Superior temporal gyrus (tissue), 1 donor: Measurements from ENCODE around the gene MAS1.
A peak's percentile ranks its signal among the peaks of the same experiment; 100 is the strongest.
"Not testable (repeated sequence)": the region's sequence is repeated elsewhere in the genome, so short reads cannot be mapped to it uniquely, and the experiment has no call there.

ENCODE experiments used
- DNase-seq: peaks from one replicate; pipeline ENCODE4 v3.0.0-alpha.2; 2016; ENCODE audit errors: extremely low spot score

The MAS1 gene

DNA sequence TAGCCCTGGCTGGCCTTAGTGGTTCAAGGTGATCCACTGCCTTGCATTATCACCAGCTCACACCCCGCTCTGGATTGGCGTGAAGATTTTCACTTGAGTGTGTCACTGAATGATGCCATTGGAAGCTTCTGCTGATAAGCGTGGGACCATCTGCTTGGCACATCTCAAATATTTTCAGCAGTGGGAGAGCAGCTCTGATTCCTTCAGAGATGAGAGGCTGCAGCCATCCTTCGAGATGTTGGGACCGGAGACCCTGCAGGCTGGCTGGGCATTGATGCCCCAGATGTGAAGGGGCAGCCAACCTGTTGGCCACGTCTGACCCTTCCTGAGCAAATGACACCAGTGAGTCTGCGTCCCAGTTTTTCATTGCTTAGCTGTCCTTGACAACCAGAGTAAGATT is at the start of gene MAS1:
Gene MAS1 (plus strand): TSS at position 197 of the 400 bp plus-strand sequence. CDS start 15,968 bp downstream, outside the sequence.
- DNase-seq = no peak

GRCh38 chr6:159842035-159842434 is 48.8 kb upstream of the MAS1 start:
- no peak for DNase-seq

- no peak for DNase-seq
Measured at GRCh38 chr6:159844737-159845645, 45.8 kb upstream of the MAS1 start.

- not testable (repeated sequence) for DNase-seq
Measured at GRCh38 chr6:159848552-159848951, 42.2 kb upstream of the MAS1 start.

GRCh38 chr6:159849851-159850250 is 40.9 kb upstream of the MAS1 start:
- DNase-seq = not testable (repeated sequence)

DNA sequence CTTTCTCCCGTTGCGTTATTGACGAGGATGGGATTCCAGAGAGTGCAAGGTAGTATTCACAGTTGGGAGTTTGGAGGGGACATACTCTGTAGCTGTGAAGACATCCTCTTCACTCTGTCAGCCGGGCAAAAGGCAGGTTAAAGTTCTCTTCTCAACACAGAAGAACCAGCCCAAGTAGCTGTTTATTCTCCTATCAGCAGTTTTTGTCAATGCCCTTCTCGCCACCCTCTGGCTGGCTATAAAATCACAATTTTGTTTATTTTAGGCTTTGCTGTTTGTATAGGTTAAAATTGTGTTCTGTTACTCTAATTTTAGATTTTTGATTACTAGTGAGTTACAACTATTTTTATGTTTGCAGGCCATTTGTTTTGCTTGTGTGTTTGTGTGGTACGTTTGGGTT is 37.9 kb upstream of the MAS1 start:
- DNase-seq = peak; percentile 72

DNA sequence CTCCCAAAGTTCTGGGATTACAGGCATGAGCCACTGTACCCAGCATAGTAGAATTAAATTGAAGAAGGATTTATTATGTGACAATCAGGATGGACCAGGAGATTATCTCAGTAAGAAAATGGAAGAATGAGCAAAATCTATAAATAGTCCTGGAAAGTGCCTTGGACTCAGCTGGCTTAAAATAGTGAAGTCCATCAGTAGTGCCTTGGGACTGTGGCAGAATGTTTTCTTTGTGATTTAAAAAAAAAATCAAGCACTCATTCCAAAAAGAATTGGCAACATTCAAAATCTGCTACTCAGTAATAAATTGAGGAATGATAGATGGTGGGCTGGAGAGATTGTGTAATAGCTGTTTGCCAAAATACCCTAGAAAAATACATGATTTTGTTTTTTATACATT is 37.0 kb upstream of the MAS1 start:
- no peak for DNase-seq

DNA sequence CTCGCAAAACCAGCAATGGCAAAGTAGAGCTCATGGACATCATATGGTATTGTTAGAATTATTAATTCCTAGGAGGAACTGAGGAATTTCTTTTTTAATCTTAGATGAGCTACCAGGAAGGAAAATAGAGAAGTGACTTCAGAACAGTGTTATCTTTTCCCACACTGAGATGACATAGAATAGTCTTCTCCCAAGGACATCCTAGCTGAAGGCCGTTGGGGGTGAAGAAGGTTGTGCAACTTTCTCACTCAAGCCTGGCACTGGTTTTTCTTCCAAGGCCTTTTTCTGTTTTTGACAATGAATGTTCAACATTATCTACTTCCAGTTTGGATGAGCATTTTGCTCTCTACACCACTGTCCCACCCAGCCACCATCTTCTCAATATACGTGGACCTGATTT is 35.8 kb upstream of the MAS1 start:
- DNase-seq = no peak

DNA sequence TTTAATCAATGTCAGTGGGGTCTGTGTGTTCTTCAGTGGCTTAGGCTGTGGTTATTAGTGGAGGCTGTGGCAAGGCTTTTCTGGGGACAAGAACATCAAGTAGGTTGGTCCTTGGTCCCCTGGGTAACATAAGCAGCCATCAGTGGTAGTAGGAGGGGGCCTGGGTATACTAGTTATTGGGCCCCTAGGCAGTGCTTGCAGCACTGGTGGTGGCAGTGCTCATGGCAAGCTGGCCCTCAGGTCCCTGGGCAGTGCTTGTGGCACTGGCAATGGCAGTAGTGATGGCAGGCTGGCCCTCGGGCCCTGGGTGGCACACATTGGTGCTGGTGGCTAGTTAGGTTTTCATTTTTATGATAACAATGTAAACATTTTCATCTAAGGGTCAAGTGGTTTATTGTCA is 32.5 kb upstream of the MAS1 start:
- DNase-seq = no peak

DNA sequence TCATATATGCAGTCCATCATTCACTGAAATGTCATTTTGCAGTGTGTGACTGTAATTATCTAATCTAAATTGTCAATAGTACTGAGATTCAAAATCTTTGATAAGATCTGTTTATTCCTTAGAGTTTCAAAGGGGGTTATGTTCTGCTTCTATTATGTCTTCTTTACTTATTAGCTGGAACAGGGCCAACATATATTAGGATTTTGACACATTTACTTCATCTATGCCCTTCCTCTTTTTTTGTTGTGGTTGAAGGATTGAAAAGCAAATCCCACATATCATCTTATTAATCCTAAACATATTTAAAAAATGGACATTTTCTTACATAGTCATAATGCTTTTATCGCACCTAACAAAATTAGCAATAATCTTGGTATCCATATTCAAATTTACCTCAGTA is 30.3 kb upstream of the MAS1 start:
- no peak for DNase-seq

GRCh38 chr6:159862103-159862502 is 28.7 kb upstream of the MAS1 start:
- no peak for DNase-seq

DNA sequence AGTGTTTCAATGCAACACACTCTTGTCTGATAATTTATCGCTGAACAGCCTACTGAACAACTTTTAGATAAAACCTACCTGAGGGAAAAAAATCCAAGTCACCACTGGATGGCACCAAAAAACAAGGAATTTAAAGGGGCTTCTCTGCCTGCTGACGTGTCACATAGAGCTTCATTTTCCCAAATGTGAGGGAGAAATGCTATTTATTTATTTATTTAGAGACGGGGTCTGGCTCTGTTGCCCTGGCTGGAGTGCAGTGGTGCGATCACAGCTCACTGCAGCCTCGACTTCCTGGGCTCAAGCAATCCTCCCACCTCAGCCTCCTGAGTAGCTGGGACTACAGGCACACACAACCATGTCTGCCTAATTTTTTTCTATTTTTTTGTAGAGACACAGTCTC is 27.4 kb upstream of the MAS1 start:
- peak; percentile 83 for DNase-seq

GRCh38 chr6:159865226-159865920 is 25.4 kb upstream of the MAS1 start:
- DNase-seq = no peak

GRCh38 chr6:159866286-159867247 is 24.2 kb upstream of the MAS1 start:
- no peak for DNase-seq

- DNase-seq = no peak
Measured at GRCh38 chr6:159871241-159871640, 19.5 kb upstream of the MAS1 start.

DNA sequence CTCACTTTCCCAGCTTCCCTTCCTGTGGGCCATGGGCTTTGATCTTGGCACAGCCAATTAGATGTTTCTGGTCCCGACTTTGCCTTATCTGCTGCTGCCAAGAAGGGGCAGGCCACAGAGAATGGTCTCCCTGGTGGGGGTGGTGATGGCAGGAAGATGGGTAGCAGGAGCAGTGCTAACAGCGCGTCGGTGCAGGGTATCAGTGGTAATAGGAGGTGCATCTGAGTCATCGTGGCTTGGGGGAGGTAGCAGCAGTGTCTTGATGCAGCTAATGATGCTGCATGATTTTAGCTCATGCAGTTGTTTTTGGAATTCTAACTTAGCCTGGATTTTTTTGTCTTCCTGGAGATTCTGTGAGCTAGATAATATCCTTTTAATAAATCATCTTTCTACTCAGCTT is 18.9 kb upstream of the MAS1 start:
- DNase-seq = no peak

- peak; percentile 74 for DNase-seq
Measured at GRCh38 chr6:159874435-159874834, 16.4 kb upstream of the MAS1 start.

- no peak for DNase-seq
Measured at GRCh38 chr6:159875194-159875593, 15.6 kb upstream of the MAS1 start.

GRCh38 chr6:159876242-159876641 is 14.5 kb upstream of the MAS1 start:
- DNase-seq = no peak

GRCh38 chr6:159877256-159877808 is 13.5 kb upstream of the MAS1 start:
- no peak for DNase-seq

DNA sequence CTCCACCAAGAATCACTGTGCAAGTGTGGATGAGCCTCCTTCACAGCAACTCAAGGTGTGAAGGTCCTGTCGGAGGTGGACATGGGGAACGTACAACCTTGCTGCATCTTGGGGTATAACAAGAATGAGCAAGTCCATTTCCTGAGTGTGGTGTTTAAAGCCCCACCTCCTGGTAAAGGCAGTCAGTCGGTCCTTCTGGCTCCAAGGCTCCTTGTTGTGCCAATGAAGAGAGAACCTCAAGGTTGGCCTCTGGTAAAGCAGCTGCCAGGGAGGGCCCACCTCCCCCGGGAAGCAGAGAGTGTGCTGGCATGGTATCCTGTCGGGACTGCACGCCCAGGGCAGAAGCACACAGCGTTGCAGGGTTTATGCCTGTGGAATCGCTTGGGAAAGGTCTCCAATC is 12.4 kb upstream of the MAS1 start:
- no peak for DNase-seq

GRCh38 chr6:159879856-159880255 is 10.9 kb upstream of the MAS1 start:
- DNase-seq = no peak
